ENCODE measurements around the gene STH. TPM values are rescaled to one million over a fixed set of nuclear protein-coding genes. Genes with fewer than 3 reads are reported as not detected.

STH gene
- total RNA-seq (ENCODE audit: low replicate concordance), result not detected in 2 replicates

GRCh38 chr17:45998987-45999899, at the start of gene STH:
STH (plus strand) TSS chr17:45999250; CDS start chr17:45999280, 30 bp downstream.
- Mint-ChIP-seq H3K4me3 (no peak within 1 kb of the TSS), H3K27me3 (ENCODE audit: insufficient read depth, low read depth) (peaks cover 13% of the 10 kb centered on the region), H3K36me3 (no peaks in the 10 kb centered on the region), H3K4me1 (peaks cover 4% of the 10 kb centered on the region), H3K27ac (no peak within 1 kb of the TSS), H3K9me3 (no peaks in the 10 kb centered on the region)
- Histone ChIP-seq H2AFZ (replicated peaks) (no peak within 1 kb of the TSS), H3K36me3 (no peaks in the 10 kb centered on the region), H3K4me1 (no peaks in the 10 kb centered on the region), H3K4me3 (no peak within 1 kb of the TSS), H3K79me2 (ENCODE audit: low read depth) (no peaks in the 10 kb centered on the region), H3K4me2 (no peak within 1 kb of the TSS), H3K27me3 (no peaks in the 10 kb centered on the region), H3K9me3 (ENCODE audit: low read depth) (no peaks in the 10 kb centered on the region), H4K20me1 (ENCODE audit: low read depth) (no peaks in the 10 kb centered on the region), H3K9ac (no peak within 1 kb of the TSS), H3K27ac (no peak within 1 kb of the TSS), H3F3A (ENCODE audit: low read depth) (peaks cover 2% of the 10 kb centered on the region)
- no peak for TF ChIP-seq CTCF (IDR thresholded peaks at IDR 0.05)
- no peak for TF ChIP-seq EZH2phosphoT487 (IDR thresholded peaks at IDR 0.05)
- no peak for DNase-seq (ENCODE audit: low spot score)

- TF ChIP-seq EZH2 (IDR thresholded peaks at IDR 0.05) (no peak), EZH2phosphoT487 (IDR thresholded peaks at IDR 0.05) (no peak), CTCF (IDR thresholded peaks at IDR 0.05) (no peak)
- H3K4me3 Mint-ChIP-seq, result peak overlapping the region; percentile 41
- no peaks in the 10 kb centered on the region for H3K36me3 ChIP-seq
- H3K9ac ChIP-seq, result no peak overlapping the region
- H3K9me3 Mint-ChIP-seq, result no peaks in the 10 kb centered on the region
- no peaks in the 10 kb centered on the region for H3K36me3 Mint-ChIP-seq
- no peak overlapping the region for H2AFZ ChIP-seq (replicated peaks)
- peaks cover 10% of the 10 kb centered on the region for H3K27me3 Mint-ChIP-seq (ENCODE audit: insufficient read depth, low read depth)
- H3K4me1 Mint-ChIP-seq, result peaks cover 7% of the 10 kb centered on the region
- H4K20me1 ChIP-seq (ENCODE audit: low read depth), result no peaks in the 10 kb centered on the region
- no peaks in the 10 kb centered on the region for H3F3A ChIP-seq (ENCODE audit: low read depth)
- H3K4me2 ChIP-seq, result no peak overlapping the region
- no peak overlapping the region for H3K4me3 ChIP-seq
- no peak overlapping the region for H3K27ac ChIP-seq
- no peaks in the 10 kb centered on the region for H3K9me3 ChIP-seq (ENCODE audit: low read depth)
- no peak for DNase-seq (ENCODE audit: low spot score)
- no peak overlapping the region for H3K27ac Mint-ChIP-seq
- peaks cover 28% of the 10 kb centered on the region for H3K27me3 ChIP-seq
- no peaks in the 10 kb centered on the region for H3K4me1 ChIP-seq
- H3K79me2 ChIP-seq (ENCODE audit: low read depth), result no peaks in the 10 kb centered on the region
Observed at GRCh38 chr17:45949755-45950320, 49.2 kb upstream of the STH start.

- no peaks in the 10 kb centered on the region for H3K9me3 Mint-ChIP-seq
- H3K27me3 Mint-ChIP-seq (ENCODE audit: insufficient read depth, low read depth), result peaks cover 10% of the 10 kb centered on the region
- Histone ChIP-seq H3K9ac (no peak overlapping the region), H3K79me2 (ENCODE audit: low read depth) (no peaks in the 10 kb centered on the region), H4K20me1 (ENCODE audit: low read depth) (no peaks in the 10 kb centered on the region), H3K4me2 (no peak overlapping the region), H3K9me3 (ENCODE audit: low read depth) (no peaks in the 10 kb centered on the region), H3K27me3 (peaks cover 28% of the 10 kb centered on the region), H2AFZ (replicated peaks) (no peak overlapping the region), H3K4me3 (no peak overlapping the region), H3F3A (ENCODE audit: low read depth) (no peaks in the 10 kb centered on the region), H3K4me1 (no peaks in the 10 kb centered on the region), H3K27ac (no peak overlapping the region), H3K36me3 (no peaks in the 10 kb centered on the region)
- H3K4me1 Mint-ChIP-seq, result peaks cover 7% of the 10 kb centered on the region
- no peaks in the 10 kb centered on the region for H3K36me3 Mint-ChIP-seq
- H3K27ac Mint-ChIP-seq, result no peak overlapping the region
- no peak for TF ChIP-seq EZH2 (IDR thresholded peaks at IDR 0.05)
- no peak for TF ChIP-seq EZH2phosphoT487 (IDR thresholded peaks at IDR 0.05)
- no peak for TF ChIP-seq CTCF (IDR thresholded peaks at IDR 0.05)
- no peak for DNase-seq (ENCODE audit: low spot score)
- H3K4me3 Mint-ChIP-seq, result no peak overlapping the region
Observed at GRCh38 chr17:45950888-45951287, 48.2 kb upstream of the STH start.

All from neural progenitor cell (in vitro differentiated cells).